Ovary (tissue), 10 donors: ENCODE results near the gene RANBP17. TPM values are rescaled to one million over a fixed set of nuclear protein-coding genes. Genes with fewer than 3 reads are reported as not detected.

ENCODE experiments used
- DNase-seq, 5 donors: peaks; one replicate each; pipeline ENCODE4 v3.0.0-alpha.2; 2019 to 2020
- H3K27ac ChIP-seq, 2 donors: fragments of 200-600 bp; one replicate each; pipeline versions ENCODE4 v1.5.1 to v1.8.0; 2019 to 2022
- H3K27me3 ChIP-seq: fragments of 200-600 bp; one replicate; pipeline ENCODE4 v1.8.0; 2022
- H3K36me3 ChIP-seq: fragments of 200-600 bp; sonication (generic); one replicate; pipeline ENCODE4 v1.5.1; 2019
- H3K4me1 ChIP-seq: one replicate; pipeline ENCODE4 v1.8.1; 2013; ENCODE audit warnings: mild to moderate bottlenecking, moderate library complexity; ENCODE audit not compliant: insufficient read depth
- H3K4me3 ChIP-seq: fragments of 200-600 bp; sonication (generic); one replicate; pipeline ENCODE4 v1.5.1; 2017
- H3K9me3 ChIP-seq, 2 donors: fragments of 200-600 bp in 1 of 2; sonication (generic) in 1 of 2; one replicate each; pipeline versions ENCODE4 v1.5.1 to v1.8.1; 2013 to 2019; ENCODE audit warnings: mild to moderate bottlenecking in 1 of 2, moderate library complexity in 1 of 2
- EP300 ChIP-seq: sonication (generic); formaldehyde crosslinking; IDR thresholded peaks from one replicate; pipeline ENCODE4 v1.6.1; 2017; ENCODE audit warnings: antibody characterized with exemption
- POLR2A ChIP-seq: fragments of 450-650 bp; IDR thresholded peaks from one replicate; pipeline ENCODE4 v1.6.1; 2017; ENCODE audit warnings: antibody characterized with exemption, mild to moderate bottlenecking, moderate library complexity
- WGBS, 3 donors: extraction: QIAGEN DNeasy Blood & Tissue Kit in 1 of 3; methylation state at CpG; one replicate each; pipeline versions ENCODE4 v1.1.5 to v1.1.7; 2013 to 2017; 5-methylcytosine and 5-hydroxymethylcytosine counted together
- intact Hi-C, 4 donors: fragments of 100-400 bp; cut with DNase I; formaldehyde crosslinking; loops; one replicate each; pipeline versions ENCODE4 v1.11.0 to v1.15.1; 2022 to 2023
- long read RNA-seq, 3 donors: library from polyadenylated mRNA in 2 of 3; unstranded in 2 of 3; transcript quantifications; one replicate each; pipeline ENCODE4 v2.0.0 and lab custom pipeline, GENCODE V29; 2021 to 2026
- polyA plus RNA-seq, 2 donors: library from polyadenylated mRNA; stranded (reverse); fragments of 200-250 nt in 1 of 2; fragments of 350-450 nt in 1 of 2; fragmentation: Illumina TruSeq in 1 of 2; extraction: RNeasy Lipid Tissue Mini Kit (QIAGEN cat#74804) in 1 of 2; gene quantifications; one replicate each; pipeline ENCODE4 v1.2.3, GENCODE V29; 2013 to 2014
- total RNA-seq, 7 donors: library from RNA; depleted of rRNA in 2 of 7; stranded (reverse); fragments of >200 nt in 2 of 7; fragmentation: NEBNext Ultra II Directional in 3 of 7; extraction: Animal tissue kit (Norgen Biotek cat#: 25700) in 3 of 7; gene quantifications; one replicate each; pipeline versions ENCODE4 v1.1.0 to v1.2.4, GENCODE V29; 2016 to 2023
- TF ChIP-seq, protein P1 (sequence below), 3 donors: fragments of 450-650 bp in 2 of 3; fragments of 200-600 bp in 1 of 3; IDR thresholded peaks; one replicate each; pipeline versions ENCODE4 v1.5.1 to v1.8.0; 2016 to 2022; ENCODE audit warnings: antibody characterized with exemption in 3 of 3, mild to moderate bottlenecking in 1 of 3
- donor health status: DM: no; HTN: no; CAD: no; lungs with moderate emphysema.
- donor health status: DM: no; HTN: no; CAD: no.
- donor health status: Bipolar disorder and iron deficiency.
- donor health status: DM: yes; HTN: yes; CAD: no.
- donor health status: DM: no; HTN: no; CAD: no.
- donor health status: DM: yes; HTN: yes; CAD: no.

Gene RANBP17
- total RNA-seq (10 to 100 TPM in 3 of 7 donors, 1 to 10 TPM in 4; 7.3 to 16.1 (median 8.5) TPM), polyA plus RNA-seq (1 to 10 TPM; 1.3 to 4.6 TPM)
- long read RNA-seq, donor 1, partial matches to known transcripts, result 0 of 7 reads
- long read RNA-seq, donor 1, other reads (novel, unspliced or antisense), result 1 of 7 reads
- long read RNA-seq, donor 2, partial matches to known transcripts, result 0 of 1 reads
- long read RNA-seq, donor 2, other reads (novel, unspliced or antisense), result 0 of 1 reads
- long read RNA-seq, donor 3, partial matches to known transcripts, result 0 of 1 reads
- long read RNA-seq, donor 3, other reads (novel, unspliced or antisense), result 1 of 1 reads

DNA sequence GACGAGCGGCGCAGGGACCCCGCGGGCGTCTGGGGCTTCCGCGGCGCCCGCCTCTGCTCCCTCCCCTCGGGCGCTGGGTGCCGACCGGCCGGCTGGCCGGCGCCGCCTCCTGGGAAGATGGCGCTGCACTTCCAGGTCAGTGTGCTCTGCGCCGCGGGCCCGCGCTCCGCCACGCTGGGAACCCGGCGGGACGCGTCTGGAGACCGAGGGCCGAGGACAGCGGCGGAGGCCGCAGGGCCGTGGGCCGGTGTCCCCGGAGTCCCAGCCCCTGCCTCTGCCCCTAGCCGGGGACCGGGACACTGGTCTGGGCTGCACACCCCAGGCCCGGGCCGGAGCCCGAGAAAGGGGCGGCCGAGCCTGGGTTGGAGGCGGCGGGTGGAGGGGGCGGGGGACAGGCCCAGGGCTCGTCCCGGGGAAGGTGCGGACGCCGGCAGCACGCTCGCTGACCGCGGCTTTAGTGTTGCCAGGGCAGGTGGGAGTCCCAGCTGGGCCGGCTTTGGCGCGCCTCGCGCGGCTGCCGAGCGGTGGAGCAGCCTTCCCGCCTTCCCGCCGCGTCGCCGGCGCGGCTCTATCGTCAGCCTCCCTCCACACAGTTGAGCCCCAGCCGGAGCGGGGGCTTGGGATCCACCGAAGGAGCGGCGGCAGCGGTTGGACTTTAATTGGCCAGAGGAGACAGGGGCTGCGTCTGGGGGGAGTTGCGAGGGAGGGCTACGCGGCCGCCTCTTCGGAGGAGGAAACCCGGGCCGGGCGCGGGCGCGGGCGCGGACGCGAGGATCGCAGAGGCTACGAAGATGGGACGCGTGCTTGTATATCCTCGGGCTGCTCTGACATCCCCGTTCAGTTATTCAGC, at the start of gene RANBP17:
Gene RANBP17 (plus strand): TSS at position 102 of the 850 bp plus-strand sequence.
- intact Hi-C loops, result no loop called here
- Histone ChIP-seq H3K4me3 (peak within 1 kb of the TSS; percentile 51), H3K27me3 (no peaks in the 10 kb centered on the region), H3K36me3 (no peaks in the 10 kb centered on the region), H3K27ac (no peak within 1 kb of the TSS), H3K4me1 (peaks cover 2% of the 10 kb centered on the region), H3K9me3 (no peaks in the 10 kb centered on the region)
- WGBS, 3 donors, result 0 to 2% (median 2%) methylated on average over 57 to 102 of the region's 102 CpGs
- TF ChIP-seq, protein P1, sequence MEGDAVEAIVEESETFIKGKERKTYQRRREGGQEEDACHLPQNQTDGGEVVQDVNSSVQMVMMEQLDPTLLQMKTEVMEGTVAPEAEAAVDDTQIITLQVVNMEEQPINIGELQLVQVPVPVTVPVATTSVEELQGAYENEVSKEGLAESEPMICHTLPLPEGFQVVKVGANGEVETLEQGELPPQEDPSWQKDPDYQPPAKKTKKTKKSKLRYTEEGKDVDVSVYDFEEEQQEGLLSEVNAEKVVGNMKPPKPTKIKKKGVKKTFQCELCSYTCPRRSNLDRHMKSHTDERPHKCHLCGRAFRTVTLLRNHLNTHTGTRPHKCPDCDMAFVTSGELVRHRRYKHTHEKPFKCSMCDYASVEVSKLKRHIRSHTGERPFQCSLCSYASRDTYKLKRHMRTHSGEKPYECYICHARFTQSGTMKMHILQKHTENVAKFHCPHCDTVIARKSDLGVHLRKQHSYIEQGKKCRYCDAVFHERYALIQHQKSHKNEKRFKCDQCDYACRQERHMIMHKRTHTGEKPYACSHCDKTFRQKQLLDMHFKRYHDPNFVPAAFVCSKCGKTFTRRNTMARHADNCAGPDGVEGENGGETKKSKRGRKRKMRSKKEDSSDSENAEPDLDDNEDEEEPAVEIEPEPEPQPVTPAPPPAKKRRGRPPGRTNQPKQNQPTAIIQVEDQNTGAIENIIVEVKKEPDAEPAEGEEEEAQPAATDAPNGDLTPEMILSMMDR (IDR thresholded peaks at IDR 0.05), result no peak
- TF ChIP-seq POLR2A (no peak), EP300 (no peak)
- peak; percentile 12 to 47 (median 27) for DNase-seq

DNA sequence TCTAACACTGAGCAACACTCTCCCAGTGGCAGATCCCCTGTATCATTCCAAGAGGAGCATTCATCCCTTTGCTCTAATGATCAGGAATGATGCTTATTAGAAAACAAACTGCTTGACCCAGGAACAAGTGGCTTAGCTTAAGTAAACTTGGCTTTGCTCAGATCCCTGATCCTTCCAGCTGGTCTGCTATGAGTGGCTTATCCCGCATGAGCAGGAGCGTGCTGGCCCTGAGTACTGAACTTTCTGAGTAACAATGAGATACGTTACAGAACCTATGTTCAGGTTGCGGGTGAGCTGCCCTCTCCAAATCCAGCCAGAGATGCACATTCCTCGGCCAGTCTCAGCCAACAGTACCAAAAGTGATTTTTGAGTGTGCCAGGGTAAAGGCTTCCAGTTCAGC, 48.6 kb upstream of the RANBP17 start:
- H3K36me3 ChIP-seq, result no peaks in the 10 kb centered on the region
- H3K4me1 ChIP-seq, result no peaks in the 10 kb centered on the region
- intact Hi-C loops, result no loop called here
- H3K27ac ChIP-seq, result no peak overlapping the region
- no peaks in the 10 kb centered on the region for H3K9me3 ChIP-seq
- no peak overlapping the region for H3K4me3 ChIP-seq
- TF ChIP-seq EP300 (no peak), POLR2A (no peak)
- TF ChIP-seq, protein P1 (IDR thresholded peaks at IDR 0.05), result no peak
- no peak for DNase-seq
- no peaks in the 10 kb centered on the region for H3K27me3 ChIP-seq
- WGBS, 3 donors, result 84 to 94% (median 87%) methylated on average over 5 of the region's 5 CpGs

DNA sequence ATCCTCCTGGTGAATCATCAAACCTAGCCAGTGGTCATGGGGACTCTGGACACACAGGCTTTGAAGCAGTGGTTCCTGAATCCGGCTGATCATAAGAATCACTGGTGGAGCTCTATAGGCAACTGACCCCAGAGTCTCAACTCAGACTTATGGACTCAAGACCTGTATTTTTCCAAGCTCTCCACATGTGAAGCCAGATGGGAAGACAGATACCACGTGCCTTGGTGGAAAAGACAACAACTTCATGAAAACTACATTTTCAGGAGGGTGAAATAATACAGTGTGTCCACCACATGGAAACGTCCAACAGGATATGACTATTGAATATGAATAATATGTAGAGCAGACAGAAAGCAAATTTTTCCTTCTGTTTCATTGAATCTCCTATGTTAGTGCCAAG, 44.6 kb upstream of the RANBP17 start:
- H3K9me3 ChIP-seq, result no peaks in the 10 kb centered on the region
- DNase-seq, result no peak
- WGBS, 3 donors, result 66 to 74% (median 73%) methylated on average over 3 of the region's 3 CpGs
- no peak overlapping the region for H3K4me3 ChIP-seq
- no peak overlapping the region for H3K27ac ChIP-seq
- no peaks in the 10 kb centered on the region for H3K4me1 ChIP-seq
- TF ChIP-seq EP300, result no peak
- TF ChIP-seq, protein P1 (IDR thresholded peaks at IDR 0.05), result no peak
- TF ChIP-seq POLR2A, result no peak
- intact Hi-C loops, result no loop called here
- no peaks in the 10 kb centered on the region for H3K36me3 ChIP-seq
- no peaks in the 10 kb centered on the region for H3K27me3 ChIP-seq

GRCh38 chr5:170818232-170818631, 43.6 kb upstream of the RANBP17 start:
- no peaks in the 10 kb centered on the region for H3K36me3 ChIP-seq
- 24 to 45% (median 41%) methylated on average over 1 of the region's 1 CpG for WGBS, 3 donors

More at GRCh38 chr5:170818232-170818631, 43.6 kb upstream of the RANBP17 start:
- no peaks in the 10 kb centered on the region for H3K27me3 ChIP-seq
- intact Hi-C loops, result no loop called here
- no peak overlapping the region for H3K27ac ChIP-seq
- no peaks in the 10 kb centered on the region for H3K4me1 ChIP-seq
- H3K9me3 ChIP-seq, result no peaks in the 10 kb centered on the region
- H3K4me3 ChIP-seq, result no peak overlapping the region
- no peak for TF ChIP-seq EP300
- TF ChIP-seq POLR2A, result no peak
- TF ChIP-seq, protein P1 (IDR thresholded peaks at IDR 0.05), result no peak
- DNase-seq, result no peak
